NCI-H2171 (cell line): ENCODE results near the gene TARS2.

Experiments
- DNase-seq: peaks from one replicate; lab custom pipeline; 2025; lab: John Stamatoyannopoulos, UW

Gene TARS2

GRCh38 chr1:150507912-150508864 lies 21.0 kb downstream of the TARS2 start, which contains the start of gene ECM1:
Gene ECM1 (plus strand): TSS chr1:150508109. CDS start chr1:150508210, 101 bp downstream.
- DNase-seq = no peak

GRCh38 chr1:150508982-150509381 lies 21.8 kb downstream of the TARS2 start:
- DNase-seq = no peak

DNA sequence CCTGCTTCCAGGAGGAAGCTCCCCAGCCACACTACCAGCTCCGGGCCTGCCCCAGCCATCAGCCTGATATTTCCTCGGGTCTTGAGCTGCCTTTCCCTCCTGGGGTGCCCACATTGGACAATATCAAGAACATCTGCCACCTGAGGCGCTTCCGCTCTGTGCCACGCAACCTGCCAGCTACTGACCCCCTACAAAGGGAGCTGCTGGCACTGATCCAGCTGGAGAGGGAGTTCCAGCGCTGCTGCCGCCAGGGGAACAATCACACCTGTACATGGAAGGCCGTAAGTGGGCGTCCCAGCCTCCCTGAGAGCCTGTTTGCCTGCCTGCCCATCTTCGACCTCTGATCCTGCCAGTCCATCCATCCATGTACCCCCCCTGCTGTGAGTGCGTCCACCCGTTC lies 24.3 kb downstream of the TARS2 start:
- peak; percentile 4 for DNase-seq

DNA sequence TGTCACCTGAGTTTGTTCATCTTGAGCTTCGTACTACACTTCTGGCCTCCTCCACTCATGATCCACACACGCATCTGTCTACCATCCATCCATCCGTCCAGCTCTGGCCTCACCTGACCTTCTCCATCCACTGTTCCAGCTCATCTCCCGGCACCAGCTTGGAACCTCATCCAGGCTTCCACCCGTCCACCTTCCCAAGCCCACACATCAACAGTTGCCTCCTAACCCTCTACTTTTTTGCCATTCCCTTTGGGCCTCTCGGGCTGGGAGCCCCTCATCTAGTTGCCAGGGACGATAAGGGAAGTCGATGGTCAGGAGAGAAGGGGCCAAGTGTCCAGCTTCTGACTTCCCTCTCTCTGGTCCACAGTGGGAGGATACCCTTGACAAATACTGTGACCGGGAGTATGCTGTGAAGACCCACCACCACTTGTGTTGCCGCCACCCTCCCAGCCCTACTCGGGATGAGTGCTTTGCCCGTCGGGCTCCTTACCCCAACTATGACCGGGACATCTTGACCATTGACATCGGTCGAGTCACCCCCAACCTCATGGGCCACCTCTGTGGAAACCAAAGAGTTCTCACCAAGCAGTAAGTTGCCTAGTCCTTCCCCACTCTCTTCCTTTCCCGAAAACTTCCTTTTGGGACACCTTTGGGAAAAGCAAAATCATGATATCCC lies 24.9 kb downstream of the TARS2 start:
- no peak for DNase-seq

DNA sequence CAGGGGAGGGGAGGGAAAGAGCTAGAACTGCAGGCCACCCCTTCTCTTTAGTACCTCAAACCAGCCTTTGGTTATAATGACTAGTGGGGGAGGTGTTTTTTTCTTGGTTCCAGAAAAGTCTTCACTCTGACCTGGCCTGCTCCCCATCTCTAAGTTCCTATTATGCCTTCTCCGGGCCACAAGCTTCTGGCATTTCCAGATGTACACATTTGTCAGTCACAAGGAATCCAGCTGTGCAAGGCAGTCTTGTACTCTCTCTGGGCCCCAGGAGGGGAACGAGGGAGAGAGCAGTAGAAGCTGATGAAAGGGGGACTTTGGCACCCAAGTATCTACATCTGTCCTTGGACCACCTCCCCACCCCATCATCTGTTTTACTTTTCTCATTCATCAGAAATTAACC lies 25.6 kb downstream of the TARS2 start:
- no peak for DNase-seq

- peak; percentile 11 for DNase-seq
Observed at GRCh38 chr1:150513351-150513791, 26.2 kb downstream of the TARS2 start.

- no peak for DNase-seq
Observed at GRCh38 chr1:150514260-150514659, 27.0 kb downstream of the TARS2 start.

GRCh38 chr1:150514913-150515327 lies 27.7 kb downstream of the TARS2 start:
- DNase-seq = no peak

DNA sequence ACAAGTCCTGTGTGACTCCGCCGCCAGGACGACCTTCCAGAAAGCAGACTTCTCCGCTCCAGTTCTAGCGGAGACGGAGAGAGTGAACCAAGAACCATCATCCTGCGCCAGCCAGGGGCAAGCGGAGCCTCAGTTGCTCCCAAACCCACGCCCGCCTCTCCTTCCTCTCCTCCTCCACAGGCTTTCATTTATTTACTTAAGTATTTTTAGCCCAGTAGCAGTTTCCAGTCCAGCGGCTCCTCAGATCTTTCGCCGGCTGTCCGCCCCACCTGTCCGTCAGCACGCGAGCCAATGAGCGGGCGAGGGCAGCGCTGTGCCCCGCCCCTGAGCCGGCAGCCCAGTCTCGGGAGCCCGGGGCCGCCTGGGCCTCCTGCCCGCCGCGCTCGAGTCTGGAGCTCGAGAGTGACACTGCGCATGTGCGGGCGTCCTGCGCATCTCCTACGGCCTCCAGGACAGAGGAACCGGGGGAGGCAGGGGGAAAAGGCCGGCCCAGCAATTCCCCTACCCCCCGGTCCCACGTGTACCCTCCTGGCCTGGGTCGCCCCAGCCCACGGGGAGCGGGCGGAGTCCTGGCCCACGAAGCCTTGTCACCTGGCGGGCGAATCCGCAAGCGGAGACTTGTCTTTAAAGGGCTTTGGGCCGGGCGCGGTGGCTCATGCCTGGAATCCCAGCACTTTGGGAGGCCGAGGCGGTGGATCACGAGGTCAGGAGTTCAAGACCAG lies 28.3 kb downstream of the TARS2 start, which contains the start of gene FALEC:
FALEC (plus strand) TSS at position 425 of the 722 bp plus-strand sequence.
- peak; percentile 93 for DNase-seq

DNA sequence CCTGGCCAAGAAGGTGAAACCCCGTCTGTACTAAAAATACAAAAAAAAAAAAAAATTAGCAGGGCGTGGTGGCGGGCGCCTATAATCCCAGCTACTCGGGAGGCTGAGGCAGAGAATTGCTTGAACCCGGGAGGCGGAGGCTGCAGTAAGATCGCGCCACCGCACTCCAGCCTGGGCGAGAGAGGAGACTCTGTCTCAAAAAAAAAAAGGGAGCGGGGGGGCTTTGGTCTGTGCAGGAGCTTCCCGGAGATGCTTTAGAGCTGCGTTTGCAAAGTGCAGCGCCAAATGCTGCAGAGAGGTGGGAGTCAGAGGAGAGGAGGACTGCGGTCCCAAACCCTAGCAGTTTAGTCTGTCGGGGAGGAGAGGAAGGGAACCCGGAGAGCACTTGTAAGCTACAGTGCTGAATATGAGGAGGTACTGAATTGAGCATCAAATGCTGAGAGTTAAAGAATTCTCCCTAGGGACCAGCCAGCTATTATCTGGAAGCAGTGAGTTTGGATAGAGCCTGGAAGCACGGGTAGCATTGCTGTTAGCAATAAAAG lies 28.9 kb downstream of the TARS2 start:
- DNase-seq = peak; percentile 41

DNA sequence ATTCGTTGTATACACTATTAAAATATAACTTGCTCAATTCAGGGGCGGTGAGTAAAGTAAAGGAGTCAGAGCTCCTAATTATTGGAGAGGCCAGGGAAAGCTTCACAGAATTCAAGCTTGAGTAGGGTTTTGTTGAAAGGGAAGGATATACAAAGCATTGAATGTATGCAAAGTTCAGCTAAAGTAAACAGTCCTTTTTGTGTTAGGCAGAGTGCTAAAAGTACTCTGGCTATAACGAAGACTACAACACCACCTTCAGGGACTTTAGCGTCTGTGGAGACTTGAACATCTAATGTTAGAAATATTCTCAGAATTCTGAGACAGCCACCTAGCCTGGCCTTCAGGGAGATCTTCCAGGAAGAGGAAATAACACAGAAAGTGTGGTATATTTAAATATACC lies 29.4 kb downstream of the TARS2 start:
- no peak for DNase-seq

DNA sequence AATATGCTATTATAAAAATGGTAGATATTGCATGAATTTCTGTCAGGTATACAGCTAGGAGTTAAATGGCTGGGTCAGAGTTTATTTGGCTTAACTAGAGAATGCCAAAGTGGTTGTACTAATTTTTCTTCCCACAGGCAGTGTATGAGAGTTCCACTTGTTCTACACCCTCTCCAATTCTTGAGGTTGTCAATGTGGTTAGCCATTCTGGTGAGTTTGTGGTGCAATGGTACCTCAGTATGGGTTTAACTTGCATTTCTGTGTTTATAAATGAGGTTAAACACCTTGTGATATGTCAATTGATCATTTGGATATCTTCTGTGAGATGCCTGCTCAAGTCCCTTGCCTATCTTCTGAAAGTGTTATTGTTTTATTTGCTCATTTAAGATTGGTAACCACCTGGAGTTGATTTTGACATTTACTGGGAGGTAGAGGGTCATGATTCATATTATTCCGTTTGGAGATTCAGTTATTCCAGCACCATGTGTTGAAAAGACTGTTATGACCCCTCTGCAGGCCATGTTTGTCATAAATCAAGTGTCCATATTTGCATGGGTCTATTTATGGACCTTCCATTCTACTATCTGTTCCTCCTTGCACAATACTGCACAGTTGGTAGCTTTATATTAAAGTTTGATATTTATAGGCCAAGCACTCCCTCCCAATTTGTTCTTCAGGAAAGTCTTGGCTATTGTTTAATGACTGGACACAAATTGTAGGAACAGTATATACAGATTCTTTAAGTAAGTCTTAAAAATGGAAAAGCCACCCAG lies 34.2 kb downstream of the TARS2 start:
- no peak for DNase-seq

GRCh38 chr1:150525348-150525747 lies 38.1 kb downstream of the TARS2 start:
- DNase-seq = no peak

DNA sequence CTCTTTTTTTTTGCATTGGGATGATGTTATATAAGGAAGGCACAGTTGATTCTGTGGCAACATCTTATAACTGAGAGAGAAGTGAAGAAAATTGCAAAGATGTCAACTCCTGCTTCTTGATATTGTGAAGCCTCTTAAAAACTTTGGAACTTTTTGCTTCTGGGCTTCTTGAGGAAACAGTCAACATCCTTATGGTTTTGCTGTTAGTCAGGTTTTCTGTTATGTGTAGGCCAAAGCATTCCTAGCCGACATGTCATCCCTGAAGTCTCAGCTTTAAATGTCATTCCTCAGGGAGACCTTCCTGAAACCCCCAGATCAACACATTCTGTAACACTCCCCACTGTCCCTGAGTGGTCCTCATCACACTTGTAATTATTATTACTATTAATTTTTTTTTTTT lies 41.0 kb downstream of the TARS2 start:
- no peak for DNase-seq

GRCh38 chr1:150529017-150529416 lies 41.8 kb downstream of the TARS2 start:
- no peak for DNase-seq

GRCh38 chr1:150530491-150531159 lies 43.4 kb downstream of the TARS2 start:
- peak; percentile 62 for DNase-seq

GRCh38 chr1:150532860-150533259 lies 45.6 kb downstream of the TARS2 start:
- no peak for DNase-seq

- DNase-seq = no peak
Observed at GRCh38 chr1:150534002-150534401, 46.8 kb downstream of the TARS2 start.

- DNase-seq = no peak
Observed at GRCh38 chr1:150535511-150536287, 48.5 kb downstream of the TARS2 start.
